ENCODE results near the gene ZSCAN2.

DNA sequence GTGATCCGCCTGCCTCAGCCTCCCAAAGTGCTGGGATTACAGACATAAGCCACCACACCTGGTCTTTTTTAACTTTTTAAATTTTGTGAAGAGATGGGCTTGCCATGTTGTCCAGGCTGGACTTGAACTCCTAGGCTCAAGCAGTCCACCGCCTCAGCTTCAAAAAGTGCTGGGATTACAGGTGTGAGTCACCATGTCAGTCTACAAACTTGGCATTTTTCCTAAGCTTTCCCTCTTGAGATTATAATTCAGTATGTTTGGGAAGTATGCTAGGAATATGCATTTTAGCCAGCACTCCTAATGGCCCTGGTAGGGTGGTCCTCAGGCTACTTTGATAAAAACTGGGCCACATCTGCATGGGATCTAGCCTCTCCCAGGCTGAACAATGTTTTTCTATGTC is 48.9 kb downstream of the ZSCAN2 start:
- TF ChIP-seq, protein P1, sequence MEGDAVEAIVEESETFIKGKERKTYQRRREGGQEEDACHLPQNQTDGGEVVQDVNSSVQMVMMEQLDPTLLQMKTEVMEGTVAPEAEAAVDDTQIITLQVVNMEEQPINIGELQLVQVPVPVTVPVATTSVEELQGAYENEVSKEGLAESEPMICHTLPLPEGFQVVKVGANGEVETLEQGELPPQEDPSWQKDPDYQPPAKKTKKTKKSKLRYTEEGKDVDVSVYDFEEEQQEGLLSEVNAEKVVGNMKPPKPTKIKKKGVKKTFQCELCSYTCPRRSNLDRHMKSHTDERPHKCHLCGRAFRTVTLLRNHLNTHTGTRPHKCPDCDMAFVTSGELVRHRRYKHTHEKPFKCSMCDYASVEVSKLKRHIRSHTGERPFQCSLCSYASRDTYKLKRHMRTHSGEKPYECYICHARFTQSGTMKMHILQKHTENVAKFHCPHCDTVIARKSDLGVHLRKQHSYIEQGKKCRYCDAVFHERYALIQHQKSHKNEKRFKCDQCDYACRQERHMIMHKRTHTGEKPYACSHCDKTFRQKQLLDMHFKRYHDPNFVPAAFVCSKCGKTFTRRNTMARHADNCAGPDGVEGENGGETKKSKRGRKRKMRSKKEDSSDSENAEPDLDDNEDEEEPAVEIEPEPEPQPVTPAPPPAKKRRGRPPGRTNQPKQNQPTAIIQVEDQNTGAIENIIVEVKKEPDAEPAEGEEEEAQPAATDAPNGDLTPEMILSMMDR (conservative IDR thresholded peaks at IDR 0.05; ENCODE audit: low read depth, low read length) = no peak
- no peak for TF ChIP-seq SMC3 (IDR thresholded peaks at IDR 0.05; ENCODE audit: low read depth, low read length)
- no peak for TF ChIP-seq MAZ (IDR thresholded peaks at IDR 0.05; ENCODE audit: borderline replicate concordance, low read depth, low read length)
- no peak for TF ChIP-seq POLR2A (IDR thresholded peaks at IDR 0.05; ENCODE audit: low read depth, low read length)
- TF ChIP-seq, protein P2, sequence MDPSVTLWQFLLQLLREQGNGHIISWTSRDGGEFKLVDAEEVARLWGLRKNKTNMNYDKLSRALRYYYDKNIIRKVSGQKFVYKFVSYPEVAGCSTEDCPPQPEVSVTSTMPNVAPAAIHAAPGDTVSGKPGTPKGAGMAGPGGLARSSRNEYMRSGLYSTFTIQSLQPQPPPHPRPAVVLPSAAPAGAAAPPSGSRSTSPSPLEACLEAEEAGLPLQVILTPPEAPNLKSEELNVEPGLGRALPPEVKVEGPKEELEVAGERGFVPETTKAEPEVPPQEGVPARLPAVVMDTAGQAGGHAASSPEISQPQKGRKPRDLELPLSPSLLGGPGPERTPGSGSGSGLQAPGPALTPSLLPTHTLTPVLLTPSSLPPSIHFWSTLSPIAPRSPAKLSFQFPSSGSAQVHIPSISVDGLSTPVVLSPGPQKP (IDR thresholded peaks at IDR 0.05; ENCODE audit: borderline replicate concordance, low read depth, low read length) = no peak
- no peak for TF ChIP-seq RFX5 (IDR thresholded peaks at IDR 0.05; ENCODE audit: low read depth, low read length)
- TF ChIP-seq, protein P3, sequence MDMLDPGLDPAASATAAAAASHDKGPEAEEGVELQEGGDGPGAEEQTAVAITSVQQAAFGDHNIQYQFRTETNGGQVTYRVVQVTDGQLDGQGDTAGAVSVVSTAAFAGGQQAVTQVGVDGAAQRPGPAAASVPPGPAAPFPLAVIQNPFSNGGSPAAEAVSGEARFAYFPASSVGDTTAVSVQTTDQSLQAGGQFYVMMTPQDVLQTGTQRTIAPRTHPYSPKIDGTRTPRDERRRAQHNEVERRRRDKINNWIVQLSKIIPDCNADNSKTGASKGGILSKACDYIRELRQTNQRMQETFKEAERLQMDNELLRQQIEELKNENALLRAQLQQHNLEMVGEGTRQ (IDR thresholded peaks at IDR 0.05; ENCODE audit: low read depth, low read length) = no peak
- TF ChIP-seq CEBPB (IDR thresholded peaks at IDR 0.05; ENCODE audit: low read depth, low read length) = no peak

Data from IMR-90 (cell line).